SU-DHL-6 (cell line): ENCODE results near the gene ASB18.

Experiments used
- CTCF ChIP-seq: fragments of 200-600 bp; sonication (generic); IDR thresholded peaks from one replicate; pipeline ENCODE4 v1.5.1; 2017; ENCODE audit warnings: antibody characterized with exemption, mild to moderate bottlenecking, low read length, moderate library complexity; ENCODE audit not compliant: insufficient read depth, poor library complexity, severe bottlenecking
- EZH2phosphoT487 ChIP-seq: fragments of 200-600 bp; sonication (generic), shearing (Covaris generic); conservative IDR thresholded peaks from 2 replicates; pipeline ENCODE4 v1.6.1; 2018; ENCODE audit warnings: mild to moderate bottlenecking, antibody characterized with exemption, low read length, moderate library complexity, mixed read lengths

DNA sequence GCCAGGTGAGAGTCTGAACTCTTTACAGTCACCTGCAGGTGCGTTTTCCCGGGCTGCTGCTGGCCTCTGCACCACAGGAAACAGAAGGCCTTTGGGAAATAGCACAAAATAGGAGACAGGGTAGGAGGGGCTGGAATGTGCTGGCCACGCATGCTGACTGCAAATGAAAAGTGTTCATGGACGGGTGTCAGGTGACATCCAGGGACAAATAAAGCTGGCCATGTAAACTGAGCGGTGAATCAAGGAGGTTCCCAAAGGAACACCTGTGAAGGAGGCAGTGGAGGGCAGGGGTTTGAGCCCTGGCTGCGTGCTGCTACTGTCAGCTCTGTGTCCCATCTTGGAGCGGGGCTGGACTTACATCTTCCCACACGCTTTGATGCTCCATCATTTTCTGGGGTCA is 53.7 kb downstream of the ASB18 start:
- TF ChIP-seq CTCF (no peak), EZH2phosphoT487 (no peak)
